GM12878 (cell line): ENCODE measurements around the gene ZNF17. TPM values are rescaled to one million over a fixed set of nuclear protein-coding genes. Genes with fewer than 3 reads are reported as not detected.

Experiments used
- ATAC-seq: fragments of 200-7000 bp; cut with Tn5 transposase; 3 replicates; pipeline ENCODE4 v1.9.1; 2020; ENCODE audit warnings: mild to moderate bottlenecking, moderate library complexity
- BruUV-seq: library from RNA; stranded (reverse); fragments of 400-500 nt; replicated peaks from 2 replicates; lab custom pipeline; 2021; lab: Mats Ljungman, UMichigan
- CTCF ChIA-PET: fragments of 300-600 bp; sonication (Branson Sonifier 250); formaldehyde crosslinking; extraction: SDS; loops from one replicate; lab custom pipeline; 2021; ENCODE audit warnings: inconsistent platforms; lab: Yijun Ruan, JAX
- POLR2A ChIA-PET: fragments of 350-600 bp; formaldehyde crosslinking; extraction: SDS; loops from one replicate; lab custom pipeline; 2021; ENCODE audit warnings: inconsistent platforms; lab: Charles Lee
- RAD21 ChIA-PET: fragments of 300-600 bp; sonication (Branson Sonifier 250); formaldehyde crosslinking; loops from one replicate; lab custom pipeline; 2023; ENCODE audit warnings: antibody characterized with exemption; ENCODE audit not compliant: unreplicated experiment; lab: Charles Lee
- SMC1A ChIA-PET: fragments of 300-600 bp; sonication (Branson Sonifier 250); formaldehyde crosslinking; loops from one replicate; lab custom pipeline; 2023; ENCODE audit not compliant: unreplicated experiment, uncharacterized antibody; lab: Charles Lee
- DNase-seq: peaks from one replicate; pipeline ENCODE4 v3.0.0-alpha.2; 2011; ENCODE audit warnings: low read depth, low spot score
- FAIRE-seq: peaks from 3 replicates; lab custom pipeline; 2011; peaks lifted over from hg19 to GRCh38; lab: Jason Lieb, UNC
- H2AFZ ChIP-seq: 2 replicates; pipeline ENCODE4 v1.6.0; 2011; ENCODE audit warnings: low read depth, low read length, control low read depth; ENCODE audit not compliant: control insufficient read depth
- H3K27ac ChIP-seq: 2 replicates; pipeline ENCODE4 v1.5.1; 2011; ENCODE audit warnings: control low read depth; ENCODE audit not compliant: control insufficient read depth, insufficient read depth
- H3K27me3 ChIP-seq, 2 experiments: replicated peaks in 1 of 2; 2 replicates each; pipeline versions ENCODE4 v1.6.0 to v1.6.1; 2011; ENCODE audit warnings: low read length in 1 of 2; ENCODE audit not compliant: control insufficient read depth in 2 of 2, insufficient read depth in 2 of 2
- H3K36me3 ChIP-seq, 2 experiments: 2 replicates each; pipeline ENCODE4 v1.5.1; 2011; ENCODE audit warnings: low read length in 1 of 2; ENCODE audit not compliant: control insufficient read depth in 2 of 2, insufficient read depth in 2 of 2
- H3K4me1 ChIP-seq: 2 replicates; pipeline ENCODE4 v1.6.1; 2011; ENCODE audit warnings: mild to moderate bottlenecking, low read length, moderate library complexity, mixed read lengths; ENCODE audit not compliant: control insufficient read depth, insufficient read depth
- H3K4me2 ChIP-seq: 2 replicates; pipeline ENCODE4 v1.6.0; 2011; ENCODE audit warnings: control low read depth; ENCODE audit not compliant: control insufficient read depth, insufficient read depth
- H3K4me3 ChIP-seq: fragments of 200-600 bp; sonication (generic); 2 replicates; pipeline ENCODE4 v1.5.1; 2016
- H3K79me2 ChIP-seq: 2 replicates; pipeline ENCODE4 v1.6.0; 2011; ENCODE audit warnings: low read length; ENCODE audit not compliant: control insufficient read depth, insufficient read depth
- H3K9ac ChIP-seq: 2 replicates; pipeline ENCODE4 v1.8.0; 2011; ENCODE audit warnings: low read length, control low read depth, mixed read lengths; ENCODE audit not compliant: control insufficient read depth, insufficient read depth
- H3K9me3 ChIP-seq: replicated peaks from 3 replicates; pipeline ENCODE4 v1.5.1; 2011; ENCODE audit warnings: mild to moderate bottlenecking, low read length; ENCODE audit not compliant: control insufficient read depth, insufficient read depth
- H4K20me1 ChIP-seq: 2 replicates; pipeline ENCODE4 v1.6.0; 2011; ENCODE audit not compliant: control insufficient read depth, insufficient read depth
- CREM ChIP-seq: IDR thresholded peaks from 2 replicates; pipeline ENCODE4 v1.6.1; 2014; ENCODE audit warnings: antibody characterized with exemption, low read depth
- FOS ChIP-seq: IDR thresholded peaks from 3 replicates; pipeline ENCODE4 v1.6.1; 2011; ENCODE audit warnings: borderline replicate concordance; ENCODE audit not compliant: insufficient read length; ENCODE audit errors: extremely low read depth
- HDAC2 ChIP-seq: fragments of 200-600 bp; sonication (generic); IDR thresholded peaks from 2 replicates; pipeline ENCODE4 v1.6.1; 2017
- MYB ChIP-seq: fragments of 150-350 bp; IDR thresholded peaks from 2 replicates; pipeline ENCODE4 v1.6.1; 2014; ENCODE audit warnings: mild to moderate bottlenecking, low read depth, low read length, borderline replicate concordance
- NFIC ChIP-seq: IDR thresholded peaks from 2 replicates; pipeline ENCODE4 v1.6.1; 2012; ENCODE audit warnings: low read depth, mild to moderate bottlenecking, inconsistent platforms, low read length, moderate library complexity
- NR2C1 ChIP-seq: fragments of 450-650 bp; IDR thresholded peaks from 2 replicates; pipeline ENCODE4 v1.6.1; 2017; ENCODE audit warnings: antibody characterized with exemption, mild to moderate bottlenecking, moderate library complexity
- NRF1 ChIP-seq: conservative IDR thresholded peaks from 2 replicates; pipeline ENCODE4 v1.6.1; 2011; ENCODE audit warnings: mild to moderate bottlenecking, low read depth, low read length, improper control_type of control experiment
- PAX8 ChIP-seq: fragments of 450-650 bp; IDR thresholded peaks from 2 replicates; pipeline ENCODE4 v1.6.1; 2017; ENCODE audit warnings: mild to moderate bottlenecking, moderate library complexity
- POLR2AphosphoS2 ChIP-seq: IDR thresholded peaks from 2 replicates; pipeline ENCODE4 v1.6.1; 2011; ENCODE audit warnings: low read depth, mild to moderate bottlenecking, low read length, improper control_type of control experiment, moderate library complexity
- POLR2AphosphoS5 ChIP-seq: IDR thresholded peaks from 2 replicates; pipeline ENCODE4 v1.6.1; 2011; ENCODE audit warnings: mild to moderate bottlenecking, low read length, inconsistent platforms
- RBBP5 ChIP-seq: fragments of 200-600 bp; sonication (generic); conservative IDR thresholded peaks from 2 replicates; pipeline ENCODE4 v1.6.1; 2016
- SIX5 ChIP-seq: IDR thresholded peaks from 2 replicates; pipeline ENCODE4 v1.6.1; 2011; ENCODE audit warnings: mild to moderate bottlenecking, low read depth, low read length, moderate library complexity; ENCODE audit not compliant: severe bottlenecking
- TAF1 ChIP-seq: IDR thresholded peaks from 2 replicates; pipeline ENCODE4 v1.6.1; 2011; ENCODE audit warnings: mild to moderate bottlenecking, low read depth, low read length, borderline replicate concordance
- TCF12 ChIP-seq: IDR thresholded peaks from 2 replicates; pipeline ENCODE4 v1.6.1; 2011; ENCODE audit warnings: low read depth, mild to moderate bottlenecking, low read length
- YBX1 ChIP-seq: fragments of 450-650 bp; IDR thresholded peaks from 2 replicates; pipeline ENCODE4 v1.6.1; 2016; ENCODE audit warnings: antibody characterized with exemption
- ZBED1 ChIP-seq: IDR thresholded peaks from 2 replicates; pipeline ENCODE4 v1.6.1; 2016; ENCODE audit warnings: borderline replicate concordance
- WGBS: methylation state at CpG from one replicate; pipeline ENCODE4 v1.1.6; 2016; ENCODE audit warnings: low lambda C conversion rate; ENCODE audit not compliant: insufficient replicate concordance, insufficient coverage; ENCODE audit errors: missing lambda C conversion rate; 5-methylcytosine and 5-hydroxymethylcytosine counted together
- in situ Hi-C: fragments of 300-500 bp; cut with MboI; formaldehyde crosslinking; loops from 9 replicates; pipeline ENCODE4 v1.14.3; 2018; ENCODE audit warnings: mixed read lengths
- intact Hi-C: fragments of 100-400 bp; cut with micrococcal nuclease; formaldehyde crosslinking; loops from one replicate; pipeline ENCODE4 v1.14.2; 2022; ENCODE audit not compliant: unreplicated experiment
- polyA plus RNA-seq, 11 experiments: library from polyadenylated mRNA; depleted of rRNA in 4 of 11; unstranded in 6 of 11; stranded (reverse) in 5 of 11; fragments of >200 nt; fragmentation: Nextera tagmentation in 4 of 11; fragmentation: Illumina TruSeq in 1 of 11; extraction: Ambion mirVana in 4 of 11; extraction: Trizol in 1 of 11; gene quantifications; 1 replicate in 1 of 11; 2 replicates in 10 of 11; pipeline versions ENCODE4 v1.2.1 to v1.2.3, GENCODE V29; 2011 to 2016; ENCODE audit warnings: inconsistent platforms in 2 of 11, missing spikeins in 2 of 11, low read depth in 1 of 11
- total RNA-seq, 4 experiments: library from RNA; depleted of rRNA in 3 of 4; stranded (reverse); fragments of >200 nt in 3 of 4; fragmentation: Illumina TruSeq in 1 of 4; extraction: Trizol in 1 of 4; gene quantifications; 2 replicates each; pipeline versions ENCODE4 v1.2.1 to v1.2.3, GENCODE V29; 2013 to 2021
- TF ChIP-seq, protein P1 (sequence below): IDR thresholded peaks from 2 replicates; pipeline ENCODE4 v1.6.1; 2011; ENCODE audit warnings: mild to moderate bottlenecking, low read depth, low read length, moderate library complexity; ENCODE audit not compliant: insufficient replicate concordance
- TF ChIP-seq, protein P2 (sequence below): fragments of 450-650 bp; IDR thresholded peaks from 2 replicates; pipeline ENCODE4 v1.6.1; 2014; ENCODE audit warnings: mild to moderate bottlenecking
- TF ChIP-seq, protein P3 (sequence below): fragments of 450-650 bp; IDR thresholded peaks from 2 replicates; pipeline ENCODE4 v1.6.1; 2017; ENCODE audit warnings: borderline replicate concordance

The ZNF17 gene
- total and polyA plus RNA-seq, 10 of the 15 experiments (the other 5 are each of a cell fraction or from before 2014, with no cell fraction given): 4.4 to 11.3 (median 7.8) TPM

DNA sequence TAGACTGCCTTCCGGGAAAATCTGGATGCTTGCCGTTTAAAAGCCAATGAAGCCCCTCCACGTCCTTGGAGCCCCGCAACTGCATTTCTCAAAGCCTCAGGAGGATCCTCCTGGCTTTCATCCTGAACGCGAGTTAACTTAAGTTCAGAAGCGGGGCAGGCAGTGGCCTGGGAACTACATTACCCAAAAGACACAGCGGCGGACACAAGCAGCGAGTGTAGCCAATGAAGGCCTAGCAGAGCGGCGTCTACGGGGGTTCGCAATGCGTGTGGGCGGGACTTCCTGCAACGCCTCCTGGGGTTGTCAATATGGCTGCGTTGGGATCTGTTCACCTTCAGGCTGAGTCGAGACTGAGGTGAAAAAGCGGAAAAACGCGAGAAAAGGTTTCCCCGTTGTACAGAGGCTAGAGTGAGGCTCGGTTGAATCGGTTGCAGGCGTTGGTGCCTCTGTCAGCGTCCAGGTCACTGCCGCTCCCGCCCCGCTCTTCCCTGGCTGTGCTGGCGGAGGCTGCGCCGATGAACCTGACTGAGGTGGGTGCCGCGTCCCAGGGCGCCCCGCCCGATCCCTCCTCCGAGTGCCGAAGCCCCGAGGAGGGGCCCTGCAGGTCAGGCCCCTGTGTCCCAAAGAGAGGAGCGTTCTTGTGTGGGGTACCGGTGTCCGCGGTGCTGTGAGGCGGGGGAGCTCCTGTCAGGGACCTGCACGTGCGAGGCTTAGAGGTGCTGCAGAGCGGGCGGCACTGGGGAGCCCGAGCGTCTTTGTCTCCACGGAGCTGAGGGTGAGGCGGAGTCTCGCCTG, at the start of gene ZNF17 (continued):
- TF ChIP-seq, protein P1, sequence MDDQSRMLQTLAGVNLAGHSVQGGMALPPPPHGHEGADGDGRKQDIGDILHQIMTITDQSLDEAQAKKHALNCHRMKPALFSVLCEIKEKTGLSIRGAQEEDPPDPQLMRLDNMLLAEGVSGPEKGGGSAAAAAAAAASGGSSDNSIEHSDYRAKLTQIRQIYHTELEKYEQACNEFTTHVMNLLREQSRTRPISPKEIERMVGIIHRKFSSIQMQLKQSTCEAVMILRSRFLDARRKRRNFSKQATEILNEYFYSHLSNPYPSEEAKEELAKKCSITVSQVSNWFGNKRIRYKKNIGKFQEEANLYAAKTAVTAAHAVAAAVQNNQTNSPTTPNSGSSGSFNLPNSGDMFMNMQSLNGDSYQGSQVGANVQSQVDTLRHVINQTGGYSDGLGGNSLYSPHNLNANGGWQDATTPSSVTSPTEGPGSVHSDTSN: peak; percentile 95
- TF ChIP-seq SIX5: peak; percentile 92
- no peak for TF ChIP-seq ZBED1
- peak; percentile 91 for TF ChIP-seq CREM
- TF ChIP-seq YBX1: no peak
- TF ChIP-seq POLR2AphosphoS5: peak; percentile 84
- TF ChIP-seq TAF1: peak; percentile 89

DNA sequence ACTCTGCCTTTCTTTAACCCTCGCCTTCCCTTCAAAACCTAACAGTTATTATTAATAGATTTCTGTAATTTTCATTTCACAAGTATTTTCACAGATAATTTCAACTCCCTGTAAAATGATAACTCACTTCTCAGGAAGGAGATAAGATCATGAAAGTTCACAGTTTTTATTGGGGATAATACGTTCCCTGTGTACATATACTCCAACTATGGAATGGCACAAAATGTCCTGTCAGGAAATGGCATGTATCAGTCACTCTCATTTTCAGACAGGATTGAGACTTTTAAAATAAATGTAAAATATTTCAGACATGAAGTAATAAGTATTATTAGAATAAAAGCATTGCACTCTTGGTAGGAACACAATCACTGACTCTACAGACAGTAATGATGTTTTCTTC, 48.5 kb upstream of the ZNF17 start:
- Histone ChIP-seq H3K4me1 (no peaks in the 10 kb centered on the region), H4K20me1 (no peaks in the 10 kb centered on the region), H2AFZ (peak overlapping the region; percentile 99), H3K36me3 (peaks cover 0 to 4% of the 10 kb centered on the region in 2 experiments; a peak in 3 of 4 replicates), H3K27ac (peak overlapping the region; percentile 78; the same call in 1 of the 2 replicates), H3K4me3 (peak overlapping the region; percentile 64), H3K9me3 (peaks cover 3% of the 10 kb centered on the region; the same call in 1 of the 3 replicates), H3K9ac (no peak overlapping the region; the same call in 1 of the 2 replicates), H3K4me2 (peak overlapping the region; percentile 90), H3K79me2 (peaks cover 5% of the 10 kb centered on the region), H3K27me3 (no peaks in the 10 kb centered on the region)
- ChIA-PET POLR2A (interaction anchor here (1.4 kb wide), 2 partner anchors 12 to 26 kb away, joined by 4 to 5 read pairs; partner anchors contain the start of gene ZNF304), SMC1A (interaction anchor here (0.6 to 1.6 kb wide), 3 partner anchors 9 to 48 kb away, joined by 3 to 4 read pairs (median 3); no protein-coding TSS in a partner anchor), CTCF (interaction anchor here (0.6 to 1.9 kb wide), 5 partner anchors 11 to 44 kb away, joined by 3 to 6 read pairs (median 5); partner anchors contain the start of genes ZNF304, ZNF543 and ZNF548), RAD21 (interaction anchor here (1.6 kb wide), 1 partner anchor 12 kb away, joined by 5 read pairs; the partner anchor contains the start of gene ZNF304)
- ATAC-seq: no peak
- DNase-seq: no peak
- no TSS peak for BruUV-seq
- TF ChIP-seq, protein P2, sequence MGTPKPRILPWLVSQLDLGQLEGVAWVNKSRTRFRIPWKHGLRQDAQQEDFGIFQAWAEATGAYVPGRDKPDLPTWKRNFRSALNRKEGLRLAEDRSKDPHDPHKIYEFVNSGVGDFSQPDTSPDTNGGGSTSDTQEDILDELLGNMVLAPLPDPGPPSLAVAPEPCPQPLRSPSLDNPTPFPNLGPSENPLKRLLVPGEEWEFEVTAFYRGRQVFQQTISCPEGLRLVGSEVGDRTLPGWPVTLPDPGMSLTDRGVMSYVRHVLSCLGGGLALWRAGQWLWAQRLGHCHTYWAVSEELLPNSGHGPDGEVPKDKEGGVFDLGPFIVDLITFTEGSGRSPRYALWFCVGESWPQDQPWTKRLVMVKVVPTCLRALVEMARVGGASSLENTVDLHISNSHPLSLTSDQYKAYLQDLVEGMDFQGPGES: no peak
- TF ChIP-seq NRF1 (no peak), RBBP5 (no peak), MYB (no peak), NR2C1 (no peak), PAX8 (no peak), CREM (no peak), HDAC2 (no peak), POLR2AphosphoS2 (no peak), NFIC (no peak), TCF12 (no peak), FOS (no peak)
- TF ChIP-seq, protein P3, sequence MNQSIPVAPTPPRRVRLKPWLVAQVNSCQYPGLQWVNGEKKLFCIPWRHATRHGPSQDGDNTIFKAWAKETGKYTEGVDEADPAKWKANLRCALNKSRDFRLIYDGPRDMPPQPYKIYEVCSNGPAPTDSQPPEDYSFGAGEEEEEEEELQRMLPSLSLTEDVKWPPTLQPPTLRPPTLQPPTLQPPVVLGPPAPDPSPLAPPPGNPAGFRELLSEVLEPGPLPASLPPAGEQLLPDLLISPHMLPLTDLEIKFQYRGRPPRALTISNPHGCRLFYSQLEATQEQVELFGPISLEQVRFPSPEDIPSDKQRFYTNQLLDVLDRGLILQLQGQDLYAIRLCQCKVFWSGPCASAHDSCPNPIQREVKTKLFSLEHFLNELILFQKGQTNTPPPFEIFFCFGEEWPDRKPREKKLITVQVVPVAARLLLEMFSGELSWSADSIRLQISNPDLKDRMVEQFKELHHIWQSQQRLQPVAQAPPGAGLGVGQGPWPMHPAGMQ: no peak
- in situ Hi-C loops (no loop called here), intact Hi-C loops (no loop called here)
- no peak for FAIRE-seq
- WGBS: 80% methylated on average over 2 of the region's 2 CpGs
